ENCODE results near the gene DNLZ. TPM values are rescaled to one million over a fixed set of nuclear protein-coding genes. Genes with fewer than 3 reads are reported as not detected.

DNLZ gene
- total and polyA plus RNA-seq, 2 of the 4 experiments (the other 2 are of a cell fraction), result 2.0 to 11.4 TPM

DNA sequence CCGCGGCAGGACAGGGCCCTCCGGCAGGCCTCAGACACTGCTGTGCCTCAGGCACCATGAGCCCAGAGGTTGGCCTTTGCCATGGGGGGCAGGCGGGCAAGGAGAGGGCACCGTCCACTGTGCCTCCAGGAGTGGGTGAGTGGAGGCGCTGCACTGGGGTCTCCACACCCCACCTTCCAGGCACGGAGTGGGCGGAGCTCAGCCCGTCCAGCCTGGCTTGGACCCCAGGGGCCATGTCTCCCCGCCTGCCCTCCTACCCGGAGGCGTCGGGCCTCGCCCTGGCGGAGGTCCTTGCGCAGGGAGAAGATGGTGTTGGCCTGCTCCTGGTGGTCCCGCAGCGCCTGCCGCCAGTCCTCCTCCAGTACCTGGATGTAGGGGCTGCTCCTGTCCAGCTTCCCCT, 6.5 kb upstream of the DNLZ start:
- H4K20me1 ChIP-seq (ENCODE audit: insufficient read depth, low read length), result no peaks in the 10 kb centered on the region
- in situ Hi-C loops (cut with MboI; ENCODE audit: low sequenced_read_pairs), result no loop called here
- H3K9me1 ChIP-seq (ENCODE audit: insufficient read depth, low read length), result peaks cover 9% of the 10 kb centered on the region
- no peak overlapping the region for H2BK20ac ChIP-seq (ENCODE audit: low read depth, low read length)
- TF ChIP-seq BHLHE40 (IDR thresholded peaks at IDR 0.05; ENCODE audit: low read depth, low read length), result no peak
- TF ChIP-seq RCOR1 (IDR thresholded peaks at IDR 0.05; ENCODE audit: insufficient replicate concordance, low read length), result no peak
- no peak for TF ChIP-seq MXI1 (IDR thresholded peaks at IDR 0.05; ENCODE audit: borderline replicate concordance, low read depth, low read length)
- TF ChIP-seq POLR2A (IDR thresholded peaks at IDR 0.05; ENCODE audit: low read depth, low read length), result no peak
- TF ChIP-seq RAD21 (IDR thresholded peaks at IDR 0.05; ENCODE audit: low read length), result no peak
- TF ChIP-seq CHD1 (IDR thresholded peaks at IDR 0.05; ENCODE audit: low read depth, low read length), result no peak
- TF ChIP-seq, protein P1, sequence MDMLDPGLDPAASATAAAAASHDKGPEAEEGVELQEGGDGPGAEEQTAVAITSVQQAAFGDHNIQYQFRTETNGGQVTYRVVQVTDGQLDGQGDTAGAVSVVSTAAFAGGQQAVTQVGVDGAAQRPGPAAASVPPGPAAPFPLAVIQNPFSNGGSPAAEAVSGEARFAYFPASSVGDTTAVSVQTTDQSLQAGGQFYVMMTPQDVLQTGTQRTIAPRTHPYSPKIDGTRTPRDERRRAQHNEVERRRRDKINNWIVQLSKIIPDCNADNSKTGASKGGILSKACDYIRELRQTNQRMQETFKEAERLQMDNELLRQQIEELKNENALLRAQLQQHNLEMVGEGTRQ (IDR thresholded peaks at IDR 0.05; ENCODE audit: low read depth, low read length), result no peak
- TF ChIP-seq MAZ (IDR thresholded peaks at IDR 0.05; ENCODE audit: borderline replicate concordance, low read depth, low read length), result no peak
- TF ChIP-seq, protein P2, sequence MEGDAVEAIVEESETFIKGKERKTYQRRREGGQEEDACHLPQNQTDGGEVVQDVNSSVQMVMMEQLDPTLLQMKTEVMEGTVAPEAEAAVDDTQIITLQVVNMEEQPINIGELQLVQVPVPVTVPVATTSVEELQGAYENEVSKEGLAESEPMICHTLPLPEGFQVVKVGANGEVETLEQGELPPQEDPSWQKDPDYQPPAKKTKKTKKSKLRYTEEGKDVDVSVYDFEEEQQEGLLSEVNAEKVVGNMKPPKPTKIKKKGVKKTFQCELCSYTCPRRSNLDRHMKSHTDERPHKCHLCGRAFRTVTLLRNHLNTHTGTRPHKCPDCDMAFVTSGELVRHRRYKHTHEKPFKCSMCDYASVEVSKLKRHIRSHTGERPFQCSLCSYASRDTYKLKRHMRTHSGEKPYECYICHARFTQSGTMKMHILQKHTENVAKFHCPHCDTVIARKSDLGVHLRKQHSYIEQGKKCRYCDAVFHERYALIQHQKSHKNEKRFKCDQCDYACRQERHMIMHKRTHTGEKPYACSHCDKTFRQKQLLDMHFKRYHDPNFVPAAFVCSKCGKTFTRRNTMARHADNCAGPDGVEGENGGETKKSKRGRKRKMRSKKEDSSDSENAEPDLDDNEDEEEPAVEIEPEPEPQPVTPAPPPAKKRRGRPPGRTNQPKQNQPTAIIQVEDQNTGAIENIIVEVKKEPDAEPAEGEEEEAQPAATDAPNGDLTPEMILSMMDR (conservative IDR thresholded peaks at IDR 0.05; ENCODE audit: low read depth, low read length), result no peak
- TF ChIP-seq FOS (IDR thresholded peaks at IDR 0.05; ENCODE audit: low read depth, low read length), result no peak
- no peak for TF ChIP-seq RFX5 (IDR thresholded peaks at IDR 0.05; ENCODE audit: low read depth, low read length)
- TF ChIP-seq MAFK (IDR thresholded peaks at IDR 0.05; ENCODE audit: low read depth, low read length), result no peak
- no peak for TF ChIP-seq CEBPB (IDR thresholded peaks at IDR 0.05; ENCODE audit: low read depth, low read length)
- TF ChIP-seq SMC3 (IDR thresholded peaks at IDR 0.05; ENCODE audit: low read depth, low read length), result no peak
- no peak overlapping the region for H3K14ac ChIP-seq (replicated peaks; ENCODE audit: low read depth, low read length)
- no peak overlapping the region for H2BK15ac ChIP-seq (ENCODE audit: low read depth, low read length)
- WGBS, 2 experiments (ENCODE audit: extremely low coverage in 2 of 2, insufficient read length in 1 of 2), result 97% methylated on average over 12 of the region's 19 CpGs; no CpG with 5 or more reads in 1 of the 2 experiments
- H3K4me1 ChIP-seq (ENCODE audit: control insufficient read depth, insufficient read depth, low read length), result peaks cover 15% of the 10 kb centered on the region
- H2AFZ ChIP-seq (replicated peaks; ENCODE audit: low read length, poor library complexity), result no peak overlapping the region
- no peak overlapping the region for H3K4me3 ChIP-seq (ENCODE audit: insufficient read depth, low read depth, low read length)
- no peaks in the 10 kb centered on the region for H3K9me3 ChIP-seq (ENCODE audit: control insufficient read depth, insufficient read depth, low read length)
- no peak overlapping the region for H3K9ac ChIP-seq (ENCODE audit: low read depth, low read length)
- no peaks in the 10 kb centered on the region for H3K36me3 ChIP-seq (ENCODE audit: control insufficient read depth, insufficient read depth, low read length)
- no peak overlapping the region for H2AK9ac ChIP-seq (replicated peaks; ENCODE audit: low read depth, low read length, poor library complexity)
- H2BK5ac ChIP-seq (ENCODE audit: low read depth, low read length, poor library complexity, severe bottlenecking), result no peak overlapping the region
- no peak overlapping the region for H3K27ac ChIP-seq (ENCODE audit: insufficient read depth, low read length)
- DNase-seq, result no peak
- intact Hi-C loops (cut with micrococcal nuclease), result no loop called here
- H3K18ac ChIP-seq (ENCODE audit: low read depth, low read length), result no peak overlapping the region
- no peak overlapping the region for H3K4ac ChIP-seq (ENCODE audit: low read depth, low read length)
- H3K23ac ChIP-seq (ENCODE audit: low read depth, low read length), result no peak overlapping the region
- no peaks in the 10 kb centered on the region for H3K27me3 ChIP-seq (ENCODE audit: control insufficient read depth, insufficient read depth, low read length)
- H4K8ac ChIP-seq (ENCODE audit: low read depth in 2 of 2, low read length in 2 of 2), result no peak overlapping the region
- no peak overlapping the region for H4K91ac ChIP-seq (ENCODE audit: insufficient read depth, low read depth, low read length)
- no peaks in the 10 kb centered on the region; a peak in 1 of 4 replicates for H3K79me1 ChIP-seq (ENCODE audit: low read depth in 1 of 2, low read length in 2 of 2)
- dilution Hi-C loops (cut with HindIII; ENCODE audit: low sequenced_read_pairs, unreplicated experiment), result no loop called here
- no peak overlapping the region for H2BK120ac ChIP-seq (ENCODE audit: low read depth, low read length)
- CTCF ChIA-PET, result no interaction called here
- ATAC-seq (ENCODE audit: low read depth), result no peak
- H3K4me2 ChIP-seq (ENCODE audit: low read depth, low read length), result no peak overlapping the region
- H3K56ac ChIP-seq (ENCODE audit: extremely low read depth, insufficient read depth, low read length), result no peak overlapping the region
- no TSS peak for BruUV-seq (replicated peaks)
- POLR2A ChIA-PET (ENCODE audit: unreplicated experiment), result no interaction called here
- no peak overlapping the region for H2AK5ac ChIP-seq (ENCODE audit: low read depth, low read length)
- no peak overlapping the region for H4K5ac ChIP-seq (ENCODE audit: low read depth, low read length)
